A549 treated with ZK216348 at 1 μM for 4 hours (cell line): Measurements from ENCODE around the gene EMP3. TPM values are rescaled to one million over a fixed set of nuclear protein-coding genes. Genes with fewer than 3 reads are reported as not detected.

Experiments
- total RNA-seq: library from RNA; stranded (reverse); fragments of 200-300 nt; extraction: Qiagen RNA extraction; gene quantifications from 5 replicates; pipeline ENCODE4 v1.2.3, GENCODE V29; 2022; ENCODE audit warnings: low read depth

EMP3 gene
- 449 to 529 TPM (median 467 TPM) in 5 replicates for total RNA-seq

GRCh38 chr19:48325265-48325910, at the start of gene EMP3:
Gene EMP3, plus strand, starts transcription at chr19:48325552. Its CDS starts 1,293 bp downstream, at chr19:48326845.

GRCh38 chr19:48363810-48364597, 38.7 kb downstream of the EMP3 start, which contains the start of the genes SYNGR4 and TMEM143:
Gene SYNGR4, plus strand, starts transcription at chr19:48364367. Its CDS starts 1,476 bp downstream, at chr19:48365843.
Gene TMEM143, minus strand, starts transcription at chr19:48363940. Its CDS starts 20 bp downstream, at chr19:48363920.

Other genes with a start within 250 kb of the EMP3 start
- gene PLA2G4C, start 214.7 kb upstream of the EMP3 start, total RNA-seq = 9.0 to 14.8 TPM (median 10.6 TPM) in 5 replicates
- gene LIG1, start 155.2 kb upstream of the EMP3 start, total RNA-seq = 59.3 to 68.2 TPM (median 61.8 TPM) in 5 replicates
- gene ZSWIM9, start 154.9 kb upstream of the EMP3 start, total RNA-seq = 4.0 to 9.3 TPM (median 7.8 TPM) in 5 replicates
- gene CARD8, start 69.6 kb upstream of the EMP3 start, total RNA-seq = 15.3 to 22.4 TPM (median 18.7 TPM) in 5 replicates
- gene ZNF114, start 55.5 kb upstream of the EMP3 start, total RNA-seq = 5.7 to 9.8 TPM (median 6.7 TPM) in 5 replicates
- gene TMEM143, start 38.4 kb downstream of the EMP3 start, total RNA-seq = 2.3 to 5.7 TPM (median 3.9 TPM) in 5 replicates
- 1.4 to 4.2 TPM (median 3.2 TPM) in 5 replicates for gene SYNGR4, start 38.8 kb downstream of the EMP3 start, total RNA-seq
- gene KDELR1, start 66.0 kb downstream of the EMP3 start, total RNA-seq = 319 to 434 TPM (median 419 TPM) in 5 replicates
- gene GRIN2D, start 68.1 kb downstream of the EMP3 start, total RNA-seq = 4.4 to 12.0 TPM (median 10.2 TPM) in 5 replicates
- 96.2 to 123 TPM (median 121 TPM) in 5 replicates for gene GRWD1, start 120.4 kb downstream of the EMP3 start, total RNA-seq
- gene KCNJ14, start 130.0 kb downstream of the EMP3 start, total RNA-seq = 0.84 to 2.1 TPM (median 1.2 TPM) in 5 replicates
- gene CYTH2, start 143.8 kb downstream of the EMP3 start, total RNA-seq = 47.4 to 71.5 TPM (median 62.5 TPM) in 5 replicates
- 2.2 to 6.0 TPM (median 5.9 TPM) in 5 replicates for gene LMTK3, start 186.3 kb downstream of the EMP3 start, total RNA-seq
- 12.0 to 18.2 TPM (median 16.6 TPM) in 5 replicates for gene SULT2B1, start 226.6 kb downstream of the EMP3 start, total RNA-seq